Upper lobe of right lung (tissue), 1 donor: ENCODE measurements around the gene MDM2. TPM values are rescaled to one million over a fixed set of nuclear protein-coding genes. Genes with fewer than 3 reads are reported as not detected.
"Not testable (repeated sequence)": the region's sequence is repeated elsewhere in the genome, so short reads cannot be mapped to it uniquely, and the experiment has no call there.

ENCODE experiments used
- ATAC-seq: fragments of 200-7000 bp; cut with Tn5 transposase; one replicate; pipeline ENCODE4 v1.9.1; 2020; ENCODE audit warnings: mild to moderate bottlenecking, moderate library complexity
- DNase-seq: peaks from one replicate; pipeline ENCODE4 v3.0.0-alpha.2; 2020
- H3K27ac ChIP-seq: fragments of 200-600 bp; one replicate; pipeline ENCODE4 v1.8.0; 2022
- H3K27me3 ChIP-seq: fragments of 200-600 bp; one replicate; pipeline ENCODE4 v1.8.0; 2022; ENCODE audit warnings: mild to moderate bottlenecking
- H3K36me3 ChIP-seq: fragments of 200-600 bp; one replicate; pipeline ENCODE4 v1.8.0; 2022
- H3K4me1 ChIP-seq: fragments of 200-600 bp; one replicate; pipeline ENCODE4 v1.8.0; 2022
- H3K4me3 ChIP-seq: fragments of 200-600 bp; one replicate; pipeline ENCODE4 v1.8.0; 2022; ENCODE audit warnings: mild to moderate bottlenecking
- H3K9me3 ChIP-seq: fragments of 200-600 bp; one replicate; pipeline ENCODE4 v1.8.0; 2022
- intact Hi-C: fragments of 100-400 bp; cut with DNase I; formaldehyde crosslinking; loops from one replicate; pipeline ENCODE4 v1.11.0; 2022
- total RNA-seq: library from RNA; stranded (reverse); fragmentation: NEBNext Ultra II Directional; extraction: Animal tissue kit (Norgen Biotek cat#: 25700); gene quantifications from one replicate; pipeline ENCODE4 v1.2.1, GENCODE V29; 2021
- TF ChIP-seq, protein P1 (sequence below): fragments of 200-600 bp; IDR thresholded peaks from one replicate; pipeline ENCODE4 v1.8.0; 2022; ENCODE audit warnings: antibody characterized with exemption
- donor health status: DM: no; HTN: yes; CAD: no; lungs with severe emphysema.

Gene MDM2
- total RNA-seq, 1 donor from 2014 or later: 198 TPM

DNA sequence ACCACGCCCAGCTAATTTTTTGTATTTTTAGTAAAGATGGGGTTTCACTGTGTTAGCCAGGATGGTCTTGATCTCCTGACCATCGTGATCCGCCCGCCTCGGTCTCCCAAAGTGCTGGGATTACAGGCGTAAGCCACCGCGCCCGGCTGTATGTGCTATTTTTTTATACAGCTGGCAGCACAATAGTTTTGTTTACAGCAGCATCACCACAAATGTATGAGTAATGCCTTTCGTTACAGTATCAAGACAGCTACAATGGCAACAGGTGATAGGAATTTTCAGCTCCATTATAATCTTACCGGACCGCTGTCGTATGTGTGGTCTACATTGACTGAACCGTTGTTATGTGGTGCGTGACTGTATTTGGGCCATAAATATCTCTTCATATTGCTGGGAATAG lies 11.6 kb upstream of the MDM2 start:
- Histone ChIP-seq H3K4me1 (no peaks in the 10 kb centered on the region), H3K9me3 (no peaks in the 10 kb centered on the region), H3K27ac (no peak overlapping the region), H3K36me3 (no peaks in the 10 kb centered on the region), H3K27me3 (no peaks in the 10 kb centered on the region), H3K4me3 (no peak overlapping the region)
- no peak for DNase-seq
- TF ChIP-seq, protein P1, sequence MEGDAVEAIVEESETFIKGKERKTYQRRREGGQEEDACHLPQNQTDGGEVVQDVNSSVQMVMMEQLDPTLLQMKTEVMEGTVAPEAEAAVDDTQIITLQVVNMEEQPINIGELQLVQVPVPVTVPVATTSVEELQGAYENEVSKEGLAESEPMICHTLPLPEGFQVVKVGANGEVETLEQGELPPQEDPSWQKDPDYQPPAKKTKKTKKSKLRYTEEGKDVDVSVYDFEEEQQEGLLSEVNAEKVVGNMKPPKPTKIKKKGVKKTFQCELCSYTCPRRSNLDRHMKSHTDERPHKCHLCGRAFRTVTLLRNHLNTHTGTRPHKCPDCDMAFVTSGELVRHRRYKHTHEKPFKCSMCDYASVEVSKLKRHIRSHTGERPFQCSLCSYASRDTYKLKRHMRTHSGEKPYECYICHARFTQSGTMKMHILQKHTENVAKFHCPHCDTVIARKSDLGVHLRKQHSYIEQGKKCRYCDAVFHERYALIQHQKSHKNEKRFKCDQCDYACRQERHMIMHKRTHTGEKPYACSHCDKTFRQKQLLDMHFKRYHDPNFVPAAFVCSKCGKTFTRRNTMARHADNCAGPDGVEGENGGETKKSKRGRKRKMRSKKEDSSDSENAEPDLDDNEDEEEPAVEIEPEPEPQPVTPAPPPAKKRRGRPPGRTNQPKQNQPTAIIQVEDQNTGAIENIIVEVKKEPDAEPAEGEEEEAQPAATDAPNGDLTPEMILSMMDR: no peak
- intact Hi-C loops: no loop called here
- no peak for ATAC-seq

DNA sequence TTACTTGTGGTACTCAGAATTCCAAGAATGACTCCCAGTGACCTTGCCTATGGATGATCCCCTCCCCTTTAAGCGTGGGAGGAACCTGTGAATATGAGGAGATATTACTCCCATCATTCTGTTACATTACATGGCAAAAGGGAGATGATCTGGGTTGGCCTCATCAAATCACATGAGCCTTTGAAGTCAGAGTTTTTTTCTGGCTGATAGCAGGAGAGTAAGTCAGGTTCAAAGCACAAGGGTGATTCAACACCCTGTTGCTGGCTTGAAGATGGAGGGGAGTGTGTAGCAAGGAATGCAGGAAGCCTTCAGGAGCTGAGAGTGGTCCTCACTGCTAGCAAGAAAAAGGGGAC lies 9.1 kb upstream of the MDM2 start:
- H3K36me3 ChIP-seq: no peaks in the 10 kb centered on the region
- H3K4me3 ChIP-seq: no peak overlapping the region
- TF ChIP-seq, protein P1: no peak
- DNase-seq: no peak
- H3K27me3 ChIP-seq: no peaks in the 10 kb centered on the region
- intact Hi-C loops: no loop called here
- no peaks in the 10 kb centered on the region for H3K4me1 ChIP-seq
- no peak overlapping the region for H3K27ac ChIP-seq
- ATAC-seq: no peak
- H3K9me3 ChIP-seq: no peaks in the 10 kb centered on the region

DNA sequence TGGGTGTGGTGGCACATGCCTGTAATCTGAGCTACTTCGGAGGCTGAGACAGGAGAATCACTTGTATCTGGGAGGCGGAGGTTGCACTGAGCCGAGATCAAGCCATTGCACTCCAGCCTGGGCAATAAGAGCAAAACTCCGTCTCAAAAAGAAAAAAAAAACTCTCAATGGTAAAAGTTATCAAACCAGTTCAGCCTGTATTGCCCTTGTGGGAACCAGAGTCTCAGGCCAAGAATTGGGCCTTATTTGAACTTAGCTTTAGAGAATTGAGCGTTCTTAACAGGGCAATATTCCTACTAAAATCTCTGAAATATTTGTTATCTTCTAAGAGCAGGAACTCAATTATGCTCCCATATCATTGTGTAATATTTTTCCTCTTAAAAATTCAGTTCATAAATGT lies 7.7 kb upstream of the MDM2 start:
- intact Hi-C loops: no loop called here
- TF ChIP-seq, protein P1: no peak
- peak; percentile 61 for ATAC-seq
- no peaks in the 10 kb centered on the region for H3K27me3 ChIP-seq
- no peak for DNase-seq
- H3K4me3 ChIP-seq: no peak overlapping the region
- H3K9me3 ChIP-seq: no peaks in the 10 kb centered on the region
- H3K36me3 ChIP-seq: no peaks in the 10 kb centered on the region
- no peaks in the 10 kb centered on the region for H3K4me1 ChIP-seq
- H3K27ac ChIP-seq: no peak overlapping the region

DNA sequence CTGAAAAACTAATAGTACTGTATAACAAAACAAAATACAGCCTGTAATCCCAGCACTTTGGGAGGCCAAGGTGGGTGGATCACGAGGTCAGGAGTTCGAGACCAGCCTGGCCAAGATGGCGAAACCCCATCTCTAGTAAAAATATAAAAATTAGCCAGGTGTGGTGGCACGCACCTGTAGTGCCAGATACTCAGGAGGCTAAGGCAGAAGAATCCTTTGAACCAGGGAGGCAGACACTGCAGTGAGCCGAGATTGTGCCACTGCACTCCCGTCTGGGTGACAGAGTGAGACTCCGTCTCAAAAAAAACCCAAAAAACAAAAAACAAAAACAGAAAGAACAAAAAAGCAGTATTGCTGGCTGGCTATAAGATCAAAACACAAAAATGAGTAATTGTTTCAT lies 6.9 kb upstream of the MDM2 start:
- intact Hi-C loops, H3K27ac ChIP-seq, H3K4me3 ChIP-seq, DNase-seq, ATAC-seq, H3K36me3 ChIP-seq, H3K27me3 ChIP-seq, H3K4me1 ChIP-seq, H3K9me3 ChIP-seq: not testable (repeated sequence)

DNA sequence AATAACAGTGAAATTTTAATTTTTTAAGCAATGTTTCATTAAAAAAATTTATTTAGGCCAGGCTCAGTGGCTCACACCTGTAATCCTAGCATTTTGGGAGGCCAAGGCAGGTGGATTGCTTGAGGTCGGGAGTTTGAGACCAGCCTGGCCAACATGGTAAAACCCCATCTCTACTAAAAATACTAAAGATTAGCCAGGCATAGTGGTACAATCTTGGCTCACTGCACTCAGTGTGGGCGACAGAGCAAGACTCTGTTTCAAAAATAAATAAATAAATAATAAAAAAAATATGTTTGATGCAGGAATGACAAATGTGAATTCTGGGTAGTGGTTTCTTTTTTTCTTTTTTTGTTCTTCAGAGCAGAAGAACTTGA lies 5.6 kb upstream of the MDM2 start:
- H3K36me3 ChIP-seq, intact Hi-C loops, H3K9me3 ChIP-seq, DNase-seq, H3K4me1 ChIP-seq, H3K4me3 ChIP-seq, H3K27me3 ChIP-seq, ATAC-seq, H3K27ac ChIP-seq: not testable (repeated sequence)

DNA sequence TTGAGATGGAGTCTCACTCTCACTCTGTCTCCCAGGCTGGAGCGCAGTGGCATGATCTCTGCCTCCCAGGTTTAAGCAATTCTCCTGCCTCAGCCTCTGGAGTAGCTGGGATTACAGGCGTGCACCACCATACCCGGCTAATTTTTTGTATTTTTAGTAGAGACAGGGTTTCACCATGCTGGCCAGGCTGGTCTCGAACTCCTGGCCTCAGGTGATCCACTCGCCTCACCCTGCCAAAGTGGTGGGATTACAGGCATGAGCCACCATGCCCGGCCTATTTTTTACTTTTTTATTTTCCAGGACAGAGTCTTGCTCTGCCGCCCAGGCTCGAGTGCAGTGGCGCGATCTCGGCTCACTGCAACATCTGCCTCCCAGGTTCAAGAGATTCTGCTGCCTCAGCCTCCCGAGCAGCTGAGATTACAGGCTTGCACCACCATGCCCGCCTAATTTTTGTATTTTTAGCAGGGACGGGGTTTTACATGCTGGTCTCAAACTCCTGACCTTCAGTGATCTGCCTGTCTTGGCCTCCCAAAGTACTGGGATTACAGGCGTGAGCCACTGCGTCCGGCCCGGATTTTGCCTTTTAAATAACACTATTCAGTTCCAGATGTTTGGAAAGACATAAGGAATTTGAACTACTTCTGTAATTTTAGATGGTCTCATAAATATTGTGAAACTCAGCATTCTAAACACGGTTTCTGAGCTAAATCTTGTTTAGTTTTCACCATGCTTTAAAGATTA lies 4.9 kb upstream of the MDM2 start:
- H3K36me3 ChIP-seq, intact Hi-C loops, H3K4me3 ChIP-seq, H3K27me3 ChIP-seq, H3K4me1 ChIP-seq, DNase-seq, ATAC-seq, H3K9me3 ChIP-seq: not testable (repeated sequence)
- H3K27ac ChIP-seq: peak overlapping the region; percentile 48

DNA sequence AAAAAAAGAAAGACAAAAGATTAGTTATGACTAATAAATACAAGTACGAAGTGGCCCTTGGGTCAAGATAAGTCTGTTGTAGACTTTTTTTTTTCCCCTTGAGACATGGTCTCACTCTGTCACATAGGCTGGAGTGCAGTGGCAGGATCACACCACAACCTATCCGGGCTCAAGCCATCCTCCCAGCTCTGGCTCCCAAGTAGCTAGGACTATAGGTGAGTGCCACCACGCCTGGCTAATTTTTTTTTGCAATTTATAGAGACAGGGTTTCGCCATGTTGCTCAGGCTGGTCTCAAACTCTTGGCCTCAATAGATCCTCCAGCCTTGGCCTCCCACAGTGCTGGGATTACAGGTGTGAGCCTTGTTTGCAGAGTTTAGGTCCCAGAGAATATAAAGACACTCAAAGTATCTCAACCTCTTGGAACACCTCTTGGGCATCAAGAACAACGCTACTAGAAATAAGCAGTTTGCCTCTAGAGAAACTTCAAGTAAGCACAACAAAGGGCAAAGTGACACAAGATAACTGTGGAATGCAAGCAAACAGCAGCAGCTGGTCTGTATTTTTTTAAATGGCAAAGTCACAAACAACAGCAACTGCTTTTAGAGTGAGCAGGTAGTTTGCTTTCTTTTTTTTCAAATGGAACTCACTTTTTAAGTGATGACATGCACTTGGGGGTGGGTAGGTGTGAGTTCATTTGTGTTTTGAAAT lies 3.9 kb upstream of the MDM2 start:
- intact Hi-C loops: no loop called here
- TF ChIP-seq, protein P1: no peak
- no peak for ATAC-seq

More for the DNA sequence above, 3.9 kb upstream of the MDM2 start:
- H3K9me3 ChIP-seq: no peaks in the 10 kb centered on the region
- H3K27ac ChIP-seq: peak overlapping the region; percentile 48
- H3K27me3 ChIP-seq: no peaks in the 10 kb centered on the region
- DNase-seq: no peak
- H3K36me3 ChIP-seq: no peaks in the 10 kb centered on the region
- peaks cover 8% of the 10 kb centered on the region for H3K4me1 ChIP-seq
- H3K4me3 ChIP-seq: no peak overlapping the region
